Lung microvascular endothelial cell (primary cell): ENCODE data around the gene CMSS1. TPM values are rescaled to one million over a fixed set of nuclear protein-coding genes. Genes with fewer than 3 reads are reported as not detected.

Experiments used
- DNase-seq, 2 donors: peaks; one replicate each; pipeline versions ENCODE4 v3.0.0 to v3.0.0-alpha.2; 2010; ENCODE audit warnings: low read depth in 2 of 2
- total RNA-seq: library from RNA; depleted of rRNA; stranded (reverse); fragments of >200 nt; gene quantifications from 2 replicates; pipeline ENCODE4 v1.2.1, GENCODE V29; 2014

Gene CMSS1
- total RNA-seq, 1 donor from 2014 or later: 3.0 TPM

GRCh38 chr3:99852851-99853250 lies 35.2 kb downstream of the CMSS1 start:
- DNase-seq: peak in 1 of 2 donors; percentile 32

GRCh38 chr3:99854756-99855298 lies 37.2 kb downstream of the CMSS1 start:
- no peak for DNase-seq

- no peak for DNase-seq
Measured at GRCh38 chr3:99855900-99856299, 38.2 kb downstream of the CMSS1 start.

- DNase-seq: no peak
Measured at GRCh38 chr3:99856437-99857220, 39.0 kb downstream of the CMSS1 start.

- no peak for DNase-seq
Measured at GRCh38 chr3:99857278-99857677, 39.6 kb downstream of the CMSS1 start.

GRCh38 chr3:99858469-99858868 lies 40.8 kb downstream of the CMSS1 start:
- DNase-seq: no peak

GRCh38 chr3:99859825-99860224 lies 42.2 kb downstream of the CMSS1 start:
- peak in 1 of 2 donors; percentile 36 for DNase-seq

- no peak for DNase-seq
Measured at GRCh38 chr3:99861216-99861615, 43.6 kb downstream of the CMSS1 start.

- DNase-seq: peak; percentile 53
Measured at GRCh38 chr3:99862208-99862607, 44.5 kb downstream of the CMSS1 start.

- DNase-seq: no peak
Measured at GRCh38 chr3:99863002-99863401, 45.3 kb downstream of the CMSS1 start.

GRCh38 chr3:99863588-99863987 lies 45.9 kb downstream of the CMSS1 start:
- no peak for DNase-seq

GRCh38 chr3:99864289-99864688 lies 46.6 kb downstream of the CMSS1 start:
- no peak for DNase-seq

GRCh38 chr3:99865321-99865720 lies 47.7 kb downstream of the CMSS1 start:
- DNase-seq: no peak

GRCh38 chr3:99866261-99866761 lies 48.6 kb downstream of the CMSS1 start:
- DNase-seq: no peak

- DNase-seq: no peak
Measured at GRCh38 chr3:99867594-99868310, 50.1 kb downstream of the CMSS1 start.

GRCh38 chr3:99868311-99868646 lies 50.6 kb downstream of the CMSS1 start:
- peak in 1 of 2 donors; percentile 56 for DNase-seq

- DNase-seq: peak in 1 of 2 donors; percentile 6
Measured at GRCh38 chr3:99869621-99870020, 52.0 kb downstream of the CMSS1 start.

- DNase-seq: no peak
Measured at GRCh38 chr3:99870712-99871111, 53.0 kb downstream of the CMSS1 start.

GRCh38 chr3:99871231-99872045 lies 53.8 kb downstream of the CMSS1 start:
- DNase-seq: no peak

GRCh38 chr3:99872923-99873254 lies 55.2 kb downstream of the CMSS1 start:
- no peak for DNase-seq

- DNase-seq: peak in 1 of 2 donors; percentile 36
Measured at GRCh38 chr3:99873269-99874102, 55.8 kb downstream of the CMSS1 start.
